GM18951 (cell line): ENCODE results near the gene PSMC4.
"Not testable (repeated sequence)": the region's sequence is repeated elsewhere in the genome, so short reads cannot be mapped to it uniquely, and the experiment has no call there.

Experiments used
- POLR2A ChIP-seq: IDR thresholded peaks from 4 replicates; pipeline ENCODE4 v1.6.1; 2011; ENCODE audit warnings: mild to moderate bottlenecking; ENCODE audit not compliant: insufficient read length, insufficient read depth; ENCODE audit errors: extremely low read depth
- in situ Hi-C: fragments of 300-500 bp; cut with MboI; formaldehyde crosslinking; loops from one replicate; pipeline ENCODE4 v1.12.0; 2022; ENCODE audit warnings: low sequenced_read_pairs, mixed read lengths, inconsistent platforms; ENCODE audit not compliant: unreplicated experiment

Gene PSMC4

DNA sequence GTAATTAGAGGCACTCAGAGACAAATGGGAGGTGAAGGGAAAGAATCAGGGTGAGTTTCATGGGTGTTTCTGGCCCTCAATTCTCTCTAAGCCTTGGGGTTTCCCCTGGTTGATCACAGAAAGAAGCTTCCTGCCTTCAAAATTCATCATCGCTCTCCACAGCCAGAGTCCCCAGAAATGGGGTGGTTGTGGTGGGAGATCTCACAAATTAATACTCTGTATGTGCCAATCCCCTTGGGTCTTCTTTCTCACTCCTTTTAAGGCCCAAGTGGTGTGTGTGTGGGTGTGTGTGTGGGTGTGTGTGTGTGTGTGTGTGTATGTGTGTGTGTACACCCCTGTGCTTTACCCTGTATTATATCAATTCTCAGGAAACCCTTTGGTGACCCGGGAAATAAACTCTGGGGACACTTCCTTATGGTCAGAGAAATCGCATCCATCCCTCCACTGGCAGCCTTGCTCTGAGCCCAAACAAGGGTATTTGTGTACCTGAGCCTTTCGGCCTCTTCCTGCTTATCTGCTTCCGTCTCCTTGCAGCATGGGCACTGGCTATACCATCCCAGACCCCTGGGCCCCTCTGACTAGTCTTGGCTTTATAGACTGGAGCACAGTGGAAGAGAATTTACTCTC is 33.8 kb upstream of the PSMC4 start:
- in situ Hi-C loops: no loop called here
- TF ChIP-seq POLR2A: no peak

DNA sequence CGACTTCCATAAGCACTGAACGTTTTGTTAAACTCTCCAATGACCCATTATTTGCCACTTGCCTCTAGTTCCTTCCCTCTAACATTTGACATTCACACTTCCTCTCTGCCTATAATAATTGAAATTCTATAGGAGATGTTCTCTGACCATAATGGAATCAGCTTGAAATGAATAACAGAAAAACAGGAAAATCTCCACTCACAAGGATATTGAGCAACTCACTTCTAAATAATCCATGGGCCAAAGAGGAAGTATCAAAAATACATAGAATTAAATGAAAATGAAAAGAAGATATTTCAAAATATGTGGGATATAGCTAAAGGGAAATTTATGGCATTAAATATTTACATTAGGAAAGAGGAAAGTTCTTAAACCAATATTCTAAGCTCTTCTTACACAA is 33.2 kb upstream of the PSMC4 start:
- in situ Hi-C loops: no loop called here
- TF ChIP-seq POLR2A: no peak

DNA sequence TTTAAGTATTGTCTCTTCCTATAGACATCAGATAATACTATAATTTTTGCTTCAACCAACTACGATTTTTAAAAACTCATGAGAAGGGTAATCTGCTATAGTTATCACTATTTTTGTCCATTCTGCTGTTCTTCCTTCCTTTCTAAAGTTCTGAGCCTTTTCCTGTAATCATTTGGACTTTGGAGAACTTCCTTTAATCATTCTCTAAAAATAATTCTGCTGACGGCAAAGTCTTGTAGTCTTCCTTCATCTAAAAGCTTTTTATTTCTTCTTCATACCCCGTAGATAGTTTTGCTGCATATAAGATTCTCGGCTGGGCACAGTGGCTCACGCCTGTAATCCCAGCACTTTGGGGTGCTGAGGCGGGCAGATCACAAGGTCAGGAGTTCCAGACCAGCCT is 31.4 kb upstream of the PSMC4 start:
- no peak for TF ChIP-seq POLR2A
- in situ Hi-C loops: no loop called here

DNA sequence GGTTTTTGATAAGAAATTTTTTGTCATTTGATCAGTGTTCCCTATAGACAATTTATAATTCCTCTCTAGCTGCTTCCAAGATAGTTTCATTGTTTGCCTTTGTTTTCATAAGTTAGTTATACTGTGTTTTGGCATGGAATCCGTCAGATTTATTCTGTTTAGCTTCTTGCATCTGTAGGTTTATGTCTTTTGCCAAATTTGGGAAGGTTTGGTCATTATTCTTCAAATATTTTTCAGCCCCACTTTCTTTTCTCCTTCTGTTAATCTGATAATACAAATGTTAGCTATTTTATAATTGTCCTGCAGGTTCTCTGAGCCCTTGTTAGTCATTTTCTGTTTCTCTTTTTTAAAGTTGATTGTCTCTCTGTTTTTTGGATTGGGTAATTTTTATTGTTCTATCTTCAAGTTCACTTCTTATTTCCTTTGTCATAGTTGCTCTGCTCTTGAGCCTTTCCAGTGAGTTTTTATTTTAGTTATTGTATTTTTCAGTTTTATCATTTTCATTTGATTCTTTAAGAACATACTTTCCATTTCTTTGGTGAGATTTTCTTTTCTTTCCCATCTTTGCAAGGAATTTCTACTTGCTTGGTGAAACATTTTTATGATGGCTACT is 30.6 kb upstream of the PSMC4 start:
- in situ Hi-C loops: no loop called here
- no peak for TF ChIP-seq POLR2A

DNA sequence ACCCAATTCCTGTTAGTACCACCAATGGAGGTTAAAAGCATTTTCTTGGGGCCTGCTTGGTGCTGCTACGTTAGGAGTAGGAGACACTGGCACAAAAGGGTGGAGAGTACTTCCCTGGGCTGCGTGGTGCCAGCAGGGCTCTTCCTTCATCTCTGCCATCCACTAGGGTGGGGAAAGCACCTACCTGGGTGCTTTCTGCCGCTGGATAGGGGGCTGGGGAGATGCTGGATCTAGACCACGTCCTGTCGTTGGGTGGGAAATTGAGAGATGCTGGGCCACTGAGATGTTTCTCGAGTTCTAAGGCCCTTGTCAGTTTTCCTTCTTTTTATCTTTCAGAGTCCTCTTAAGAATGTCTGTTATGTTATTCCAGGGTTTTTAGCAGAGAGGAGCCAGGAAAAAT is 29.8 kb upstream of the PSMC4 start:
- in situ Hi-C loops: no loop called here
- TF ChIP-seq POLR2A: no peak

DNA sequence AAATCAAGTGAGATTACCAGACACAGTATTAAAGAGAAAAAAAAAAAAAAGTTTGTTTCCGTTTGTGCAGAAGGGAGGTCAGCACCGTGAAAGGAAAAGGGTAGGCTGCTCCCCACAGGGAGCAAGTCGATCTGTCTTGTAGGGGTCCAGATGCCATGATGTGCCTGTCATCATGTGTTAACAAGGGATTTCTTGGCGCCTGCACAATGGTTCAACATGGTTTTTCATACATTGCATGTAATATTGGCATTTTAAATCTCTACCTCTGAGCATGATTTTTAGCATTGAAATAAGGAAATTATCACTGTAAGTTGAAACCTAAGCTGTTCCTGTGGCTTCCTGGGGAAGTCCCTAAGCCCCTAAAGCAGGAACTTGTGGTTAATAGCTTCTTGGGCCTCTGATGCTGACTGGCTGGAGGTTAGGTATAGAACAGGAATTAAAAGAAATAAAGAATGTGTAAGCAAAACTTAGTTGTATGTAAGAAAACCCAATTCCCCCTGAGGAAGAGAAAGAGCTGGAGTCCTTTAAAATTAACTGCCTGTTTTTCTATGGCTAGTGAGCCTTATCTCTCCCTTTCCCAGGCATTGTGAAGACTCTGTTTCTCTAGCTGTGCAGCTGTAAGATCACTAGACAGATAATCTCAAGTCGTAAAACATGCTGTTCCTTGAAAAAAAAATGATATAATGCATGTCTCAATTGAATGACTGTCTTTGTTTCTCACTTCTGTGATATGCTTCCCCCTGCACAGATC is 29.2 kb upstream of the PSMC4 start:
- peak; percentile 13 for TF ChIP-seq POLR2A
- in situ Hi-C loops: no loop called here

DNA sequence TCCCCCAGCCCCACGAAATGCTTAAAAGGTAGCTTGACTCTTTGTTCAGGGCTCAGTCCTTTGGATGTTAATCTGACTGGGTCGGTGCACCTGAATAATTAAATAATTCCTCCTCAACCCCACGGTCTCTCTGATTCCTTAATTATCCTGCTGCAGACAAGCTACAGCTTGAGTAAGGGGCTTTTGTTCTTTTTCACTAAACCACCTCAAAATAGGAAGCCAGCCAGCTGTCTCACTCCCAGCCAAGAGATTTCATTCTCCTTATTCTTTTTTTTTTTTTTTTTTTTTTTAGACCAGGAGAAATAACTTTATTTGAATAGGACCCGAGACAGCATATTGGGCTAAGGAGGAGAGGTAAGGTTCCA is 28.6 kb upstream of the PSMC4 start:
- in situ Hi-C loops: no loop called here
- peak; percentile 4 for TF ChIP-seq POLR2A

DNA sequence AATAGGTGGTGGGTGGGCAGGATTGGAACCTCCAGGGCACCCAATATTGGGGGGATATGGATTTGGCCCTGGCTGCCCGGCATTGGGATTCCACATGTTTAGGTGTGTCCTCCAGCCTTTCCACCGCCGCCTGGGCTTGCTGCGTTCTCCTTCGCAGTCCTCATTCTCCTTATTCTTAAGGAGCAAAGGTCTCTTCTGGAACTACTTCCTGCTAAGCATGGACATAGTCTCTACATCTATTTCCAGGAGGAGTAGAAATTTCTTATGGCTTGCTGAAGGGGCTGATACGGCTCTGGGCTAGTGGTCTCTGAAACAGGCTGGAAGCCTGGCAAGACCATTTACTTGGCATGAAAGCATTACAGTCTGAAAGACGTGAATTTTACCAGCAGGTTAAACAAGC is 27.4 kb upstream of the PSMC4 start:
- in situ Hi-C loops: no loop called here
- no peak for TF ChIP-seq POLR2A

DNA sequence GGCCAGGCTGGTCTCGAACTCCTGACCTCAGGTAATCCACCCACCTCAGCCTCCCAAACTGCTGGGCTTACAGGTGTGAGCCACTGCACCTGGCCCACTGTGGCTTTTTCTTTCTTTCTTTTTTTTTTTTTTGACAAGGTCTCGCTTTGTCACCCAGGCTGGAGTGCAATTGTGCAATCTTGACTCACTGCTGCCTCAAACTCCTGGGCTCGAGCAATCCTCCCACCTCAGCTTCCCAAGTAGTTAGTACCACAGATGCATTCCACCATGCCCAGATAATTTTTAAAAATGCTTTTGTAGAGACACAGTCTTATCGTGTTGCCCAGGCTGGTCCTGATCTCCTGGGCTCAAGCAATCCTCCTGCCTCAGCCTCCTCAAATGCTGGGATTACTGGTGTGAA is 24.4 kb upstream of the PSMC4 start:
- in situ Hi-C loops: no loop called here
- no peak for TF ChIP-seq POLR2A

DNA sequence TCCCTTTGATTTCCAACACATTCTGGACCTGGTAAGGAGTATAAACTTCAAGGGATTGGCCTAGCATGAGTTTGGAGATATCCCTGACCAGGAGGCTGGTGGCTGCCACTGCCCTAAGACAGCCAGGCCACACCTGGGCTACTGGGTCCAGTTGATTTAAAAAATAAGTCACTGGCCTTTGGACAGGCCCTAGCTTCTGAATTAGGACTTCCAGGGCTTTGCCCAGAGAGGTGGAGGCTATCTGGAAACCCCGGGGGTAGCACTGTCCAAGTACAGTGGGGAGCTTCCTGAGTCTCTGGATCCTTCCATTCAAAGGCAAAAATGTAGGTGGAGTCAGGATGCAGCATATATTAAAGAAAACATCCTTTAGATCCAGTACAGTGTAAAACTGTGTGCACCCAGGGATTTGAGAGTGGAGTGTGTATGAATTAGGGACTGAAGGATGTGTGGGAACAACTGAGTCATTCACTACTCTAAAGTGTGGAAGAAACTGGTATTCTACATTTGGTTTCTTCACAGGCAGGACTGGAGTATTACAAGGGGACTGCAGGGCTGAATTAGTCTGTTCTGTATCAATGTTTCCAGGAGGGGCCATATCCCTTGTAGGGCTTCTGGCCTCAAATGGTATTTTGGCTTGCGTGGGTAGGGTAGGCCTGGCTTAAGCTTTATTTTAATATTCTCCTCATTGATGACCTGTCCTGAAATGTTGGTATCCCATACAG is 21.8 kb upstream of the PSMC4 start:
- TF ChIP-seq POLR2A: no peak
- in situ Hi-C loops: no loop called here

DNA sequence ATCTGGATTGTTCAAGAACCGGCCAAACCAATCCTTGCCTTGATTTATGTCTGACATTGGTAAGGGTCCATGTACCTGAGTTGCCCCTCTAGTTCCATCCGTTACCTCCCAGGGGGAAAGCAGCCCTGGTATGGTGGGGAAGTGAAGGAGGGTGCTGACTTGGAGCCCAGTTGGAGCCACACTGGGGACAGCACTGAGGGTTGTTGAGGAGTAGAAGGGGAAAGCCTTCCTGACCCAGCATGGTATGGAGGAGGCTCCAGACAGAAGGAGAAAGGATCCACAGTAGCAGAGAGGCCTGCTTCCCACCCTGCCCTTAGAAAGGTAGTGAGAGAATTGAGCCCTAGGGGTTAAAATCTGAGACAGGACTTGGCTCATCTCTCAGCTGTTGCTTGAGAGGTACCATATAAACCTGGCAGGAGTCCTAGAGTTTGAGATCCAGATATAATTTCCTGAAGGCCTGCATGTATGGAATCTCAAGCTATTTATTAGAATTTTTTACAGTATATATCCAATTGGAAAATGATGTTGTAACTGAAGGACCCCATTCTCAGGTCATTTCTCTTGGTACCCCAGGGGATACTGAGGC is 19.8 kb upstream of the PSMC4 start:
- in situ Hi-C loops: no loop called here
- TF ChIP-seq POLR2A: no peak

DNA sequence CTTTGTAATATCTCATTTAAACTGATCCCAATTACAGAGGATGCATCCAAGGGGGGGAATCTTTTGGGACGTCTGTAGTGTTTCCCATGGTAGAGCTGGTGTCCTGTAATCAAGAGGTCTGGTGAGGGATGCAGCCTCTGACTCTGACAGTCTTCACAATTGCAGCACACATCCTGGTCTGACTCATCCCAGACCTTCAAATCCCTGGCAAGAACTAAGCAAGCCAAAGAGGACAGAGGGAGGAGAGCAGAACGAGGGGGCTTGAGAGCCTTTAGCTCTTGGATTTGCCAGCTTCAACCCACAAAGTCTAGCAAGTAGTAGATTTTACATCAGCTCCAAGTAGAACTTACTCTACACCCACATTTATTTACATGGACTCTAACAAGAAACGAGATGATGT is 19.3 kb upstream of the PSMC4 start:
- no peak for TF ChIP-seq POLR2A
- in situ Hi-C loops: no loop called here

DNA sequence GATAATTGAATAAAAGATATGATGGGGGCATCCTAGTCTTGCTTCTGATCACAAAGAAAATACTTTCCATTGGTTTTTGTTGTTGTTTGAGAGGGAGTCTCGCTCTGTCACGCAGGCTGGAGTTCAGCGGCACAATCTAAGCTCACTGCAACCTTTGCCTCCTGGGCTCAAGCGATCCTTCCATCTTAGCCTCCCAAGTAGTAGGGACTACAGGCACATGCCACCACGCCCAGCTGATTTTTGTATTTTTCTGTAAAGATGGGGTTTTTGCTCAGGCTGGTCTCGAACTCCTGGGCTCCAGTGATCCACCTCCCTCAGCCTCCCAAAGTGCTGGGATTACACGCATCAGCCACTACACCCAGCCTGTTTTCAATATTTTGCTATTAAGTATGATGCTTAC is 17.1 kb upstream of the PSMC4 start:
- no peak for TF ChIP-seq POLR2A
- in situ Hi-C loops: no loop called here

DNA sequence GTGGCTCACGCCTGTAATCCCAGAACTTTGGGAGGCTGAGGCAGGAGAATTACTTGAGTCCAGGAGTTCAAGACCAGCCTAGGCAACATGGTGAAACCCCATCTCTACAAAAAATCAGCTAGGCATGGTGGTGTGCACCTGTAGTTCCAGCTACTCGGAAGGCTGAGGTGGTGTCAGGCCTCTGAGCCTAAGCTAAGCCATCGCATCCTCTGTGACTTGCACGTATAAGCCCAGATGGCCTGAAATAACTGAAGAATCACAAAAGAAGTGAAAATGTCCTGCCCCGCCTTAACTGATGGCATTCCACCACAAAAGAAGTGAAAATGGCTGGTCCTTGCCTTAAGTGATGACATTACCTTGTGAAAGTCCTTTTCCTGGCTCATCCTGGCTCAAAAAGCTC is 13.1 kb upstream of the PSMC4 start:
- in situ Hi-C loops: not testable (repeated sequence)

DNA sequence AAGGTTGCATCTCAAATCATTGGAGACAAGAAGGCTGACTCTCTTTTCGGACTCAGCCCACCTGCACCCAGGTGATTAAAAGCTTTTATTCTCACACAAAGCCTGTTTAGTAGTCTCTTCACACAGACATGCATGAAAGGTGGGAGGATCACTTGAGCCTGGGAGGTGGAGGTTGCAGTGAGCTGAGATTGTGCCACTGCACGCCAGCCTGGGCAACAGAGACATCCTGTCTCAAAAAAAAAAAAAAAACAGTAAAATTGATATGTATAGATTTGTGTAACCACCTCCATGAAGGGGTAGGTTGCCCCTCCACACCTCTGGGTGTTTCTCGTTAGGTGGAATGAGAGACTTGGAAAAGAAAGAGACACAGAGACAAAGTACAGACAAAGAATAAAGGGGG is 12.0 kb upstream of the PSMC4 start:
- in situ Hi-C loops: not testable (repeated sequence)

DNA sequence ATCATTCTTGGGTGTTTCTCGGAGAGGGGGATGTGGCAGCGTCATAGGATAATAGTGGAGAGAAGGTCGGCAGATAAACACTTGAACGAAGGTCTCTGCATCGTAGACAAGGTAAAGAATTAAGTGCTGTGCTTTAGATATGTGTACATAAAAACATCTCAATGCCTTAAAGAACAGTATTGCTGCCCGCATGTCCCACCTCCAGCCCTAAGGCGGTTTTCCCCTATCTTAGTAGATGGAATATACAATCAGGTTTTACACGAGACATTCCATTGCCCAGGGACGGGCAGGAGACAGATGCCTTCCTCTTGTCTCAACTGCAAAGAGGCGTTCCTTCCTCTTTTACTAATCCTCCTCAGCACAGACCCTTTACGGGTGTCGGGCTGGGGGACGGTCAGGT is 11.6 kb upstream of the PSMC4 start:
- in situ Hi-C loops: not testable (repeated sequence)
